D341Med (cell line): ENCODE results near the gene UHRF2.
"Not testable (repeated sequence)": the region's sequence is repeated elsewhere in the genome, so short reads cannot be mapped to it uniquely, and the experiment has no call there.

Experiments
- DNase-seq: peaks from one replicate; pipeline ENCODE4 v3.0.0; 2012; ENCODE audit warnings: low spot score

The UHRF2 gene

DNA sequence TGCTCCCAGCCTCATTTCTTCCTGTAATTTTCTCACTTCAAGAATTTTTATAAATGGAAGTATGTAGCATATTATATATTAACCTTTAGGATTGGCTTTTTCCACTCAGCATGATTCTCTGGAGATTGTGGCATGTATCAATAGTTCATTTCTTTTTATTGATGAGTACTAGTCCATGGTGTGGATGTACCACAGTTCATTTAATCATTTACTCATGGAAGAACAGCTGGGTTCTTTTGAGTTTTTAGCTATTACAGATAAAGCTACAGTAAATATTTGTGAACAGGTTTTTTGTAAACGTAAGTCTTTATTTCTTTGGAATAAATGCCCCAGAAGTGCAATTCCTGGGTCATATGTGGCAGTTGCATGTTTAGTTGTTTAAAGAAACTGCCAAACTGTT lies 76.1 kb downstream of the UHRF2 start:
- no peak for DNase-seq

DNA sequence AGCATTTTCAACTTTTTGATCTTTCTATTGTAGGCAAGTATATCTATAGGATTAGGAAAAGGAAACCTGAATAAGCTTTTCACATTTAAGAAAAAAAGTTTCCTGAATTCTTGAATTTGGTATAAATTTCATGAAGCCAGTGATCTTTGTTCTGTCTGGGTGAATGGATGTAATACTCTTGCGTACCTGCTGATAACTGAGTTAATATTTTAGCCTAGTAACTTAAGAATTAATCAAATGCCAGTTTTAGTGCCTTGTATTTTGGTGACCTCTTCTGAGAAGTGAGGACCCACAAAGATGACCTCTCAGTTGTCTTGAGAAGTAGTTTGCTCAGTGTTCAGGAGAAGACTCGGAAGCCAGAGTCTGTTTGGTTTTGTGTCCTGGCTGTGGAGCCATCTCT lies 77.9 kb downstream of the UHRF2 start:
- DNase-seq: no peak

GRCh38 chr9:6495466-6495865 lies 82.5 kb downstream of the UHRF2 start:
- DNase-seq: no peak

GRCh38 chr9:6498982-6499381 lies 86.0 kb downstream of the UHRF2 start:
- DNase-seq: no peak

GRCh38 chr9:6501526-6502210 lies 88.7 kb downstream of the UHRF2 start:
- DNase-seq: no peak

DNA sequence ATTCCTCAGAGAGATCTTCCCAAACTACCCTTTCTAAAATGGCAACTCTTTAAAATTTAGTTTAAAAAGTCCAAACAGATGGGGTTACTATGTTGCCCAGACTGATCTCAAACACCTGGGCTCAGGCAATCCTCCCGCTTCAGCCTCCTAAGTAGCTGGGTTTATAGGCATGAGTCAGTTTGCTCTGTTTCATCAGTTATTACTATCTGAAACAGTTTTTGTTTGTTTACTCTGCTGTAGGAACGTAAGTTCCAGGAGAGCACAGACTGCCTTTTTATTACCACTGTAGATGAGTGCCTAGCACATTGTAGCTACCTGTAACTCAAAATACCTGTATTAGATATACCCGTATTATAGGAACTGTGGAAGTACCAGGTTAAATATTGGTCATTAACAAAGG lies 89.4 kb downstream of the UHRF2 start:
- no peak for DNase-seq

DNA sequence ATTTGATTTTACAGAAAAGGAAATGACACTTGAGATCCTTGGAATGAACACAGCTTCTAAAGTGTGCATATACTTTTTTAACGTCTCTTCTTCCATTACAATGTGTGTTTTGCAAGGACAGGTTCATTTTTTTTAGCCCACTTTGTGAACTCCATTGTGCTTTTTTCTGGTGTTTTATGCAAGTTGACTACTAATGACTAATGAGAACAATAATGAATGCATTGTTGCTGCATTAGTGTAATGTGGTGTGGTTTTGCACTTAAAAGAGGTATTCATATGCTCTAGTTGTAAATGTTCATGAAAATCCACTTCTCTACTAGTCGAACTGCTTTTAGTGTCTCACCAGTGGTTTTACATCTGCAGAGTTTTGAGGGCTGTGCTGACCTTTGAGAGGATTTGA lies 93.6 kb downstream of the UHRF2 start:
- no peak for DNase-seq

DNA sequence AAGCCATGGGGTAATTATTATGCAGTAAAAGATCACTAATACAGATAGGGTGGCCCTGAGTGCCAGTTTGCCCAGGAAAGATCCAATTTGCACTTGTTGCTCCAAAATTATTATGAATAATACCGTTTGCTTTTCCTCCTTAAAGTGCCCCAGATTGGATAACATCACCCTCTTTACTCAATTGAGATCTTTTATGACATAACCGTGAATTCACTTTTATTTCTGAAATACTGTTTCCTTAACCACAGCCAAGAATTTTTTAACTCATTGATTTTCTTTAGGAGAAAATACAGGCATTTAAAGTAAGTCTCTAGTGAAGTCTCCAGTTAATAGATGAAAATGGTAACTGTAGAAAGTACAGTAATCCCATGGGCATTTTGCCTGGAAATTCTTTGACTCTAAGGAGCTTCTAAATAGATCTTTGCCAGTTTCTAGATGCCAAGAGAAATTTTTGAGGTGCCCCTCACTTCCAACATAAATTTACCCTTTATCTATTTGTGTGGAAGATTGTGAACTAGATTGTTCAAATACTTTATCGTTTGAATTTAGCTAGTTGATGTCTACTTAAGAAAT lies 99.2 kb downstream of the UHRF2 start:
- no peak for DNase-seq

GRCh38 chr9:6522263-6522662 lies 109.3 kb downstream of the UHRF2 start:
- no peak for DNase-seq

- DNase-seq: no peak
Observed at GRCh38 chr9:6525326-6526045, 112.5 kb downstream of the UHRF2 start.

GRCh38 chr9:6535594-6535993 lies 122.6 kb downstream of the UHRF2 start:
- DNase-seq: no peak

DNA sequence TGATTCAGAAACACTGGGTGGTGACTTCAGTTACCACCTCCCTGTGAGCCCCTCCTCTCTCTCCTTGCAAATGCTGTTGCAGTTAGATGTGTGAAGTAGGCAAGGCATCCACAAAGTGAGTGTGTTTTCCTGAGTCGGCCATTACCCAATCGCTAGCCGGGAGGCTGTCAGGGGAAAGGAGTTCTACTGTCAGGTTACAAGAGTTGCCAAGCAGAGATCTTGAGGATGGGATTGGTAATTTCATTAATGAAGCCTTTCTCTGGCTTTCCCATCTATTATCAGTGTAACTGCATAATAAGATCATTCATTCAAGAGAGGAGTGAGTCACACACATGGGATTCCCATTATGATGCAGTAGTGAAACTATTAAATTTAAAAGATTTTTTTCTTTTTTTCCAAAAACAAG lies 125.7 kb downstream of the UHRF2 start:
- DNase-seq: no peak

DNA sequence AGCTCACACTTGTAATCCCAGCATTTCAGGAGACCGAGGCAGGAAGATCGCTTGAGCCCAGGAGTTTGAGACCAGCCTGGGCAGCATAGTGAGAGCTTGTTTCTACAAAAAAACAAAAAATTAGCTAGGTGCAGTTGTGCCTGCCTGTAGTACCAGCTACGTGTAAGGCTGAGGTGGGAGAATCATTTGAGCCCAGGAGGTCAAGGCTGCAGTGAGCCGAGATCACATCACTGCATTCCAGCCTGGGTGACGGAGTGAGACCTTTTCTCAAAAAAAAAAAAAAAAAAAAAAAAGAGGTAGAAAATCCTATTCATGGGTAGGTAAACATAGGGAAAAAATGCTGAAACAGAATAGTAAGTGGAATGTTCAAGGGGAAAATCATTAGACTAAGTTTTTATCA lies 129.6 kb downstream of the UHRF2 start:
- DNase-seq: not testable (repeated sequence)

DNA sequence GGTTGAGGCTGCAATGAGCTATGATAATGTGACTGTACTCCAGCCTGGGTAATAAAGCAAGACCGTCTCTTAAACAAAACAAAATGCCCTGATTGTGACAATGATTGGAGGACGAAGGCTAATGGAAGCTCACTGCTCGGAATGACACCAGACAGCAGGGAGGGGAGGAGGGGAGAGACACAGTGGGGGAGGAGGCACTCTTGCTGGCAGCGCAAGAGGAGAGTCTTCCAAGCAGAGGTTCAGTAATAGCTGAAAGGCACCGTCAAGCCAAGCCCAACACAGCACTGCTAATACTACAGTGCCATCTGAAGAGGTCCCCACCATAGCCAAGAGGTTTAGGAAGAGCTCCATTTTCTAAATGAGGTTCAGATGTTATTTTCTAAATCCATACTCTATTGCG lies 130.2 kb downstream of the UHRF2 start:
- DNase-seq: no peak

DNA sequence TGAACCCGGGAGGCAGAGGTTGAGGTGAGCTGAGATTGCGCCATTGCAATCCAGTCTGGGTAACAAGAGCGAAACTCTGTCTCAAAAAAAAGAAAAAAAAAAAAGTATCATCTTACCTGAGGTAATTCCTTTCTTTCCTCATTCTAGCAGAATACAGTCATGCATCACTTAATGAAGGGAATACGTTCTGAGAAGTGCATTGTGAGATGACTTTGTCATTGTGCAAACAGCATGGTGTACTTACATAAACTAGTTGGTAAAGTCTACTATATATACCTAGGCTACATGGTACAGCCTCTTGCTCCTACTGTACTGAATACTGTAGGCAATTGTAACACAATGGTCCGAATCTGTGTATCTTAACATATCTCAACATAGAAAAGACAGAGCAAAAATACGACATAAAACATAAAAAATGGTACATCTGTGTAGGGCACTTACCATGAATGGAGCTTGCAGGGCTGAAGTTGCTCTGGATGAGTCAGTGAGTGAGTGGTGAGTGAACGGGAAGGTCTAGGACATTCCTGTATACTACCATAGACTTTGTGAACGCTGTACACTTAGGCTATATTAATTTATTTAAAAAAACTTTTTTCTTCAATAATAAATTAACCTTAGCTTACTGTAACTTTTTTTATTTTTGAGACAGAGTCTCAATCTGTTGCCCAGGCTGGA lies 132.2 kb downstream of the UHRF2 start:
- DNase-seq: no peak

DNA sequence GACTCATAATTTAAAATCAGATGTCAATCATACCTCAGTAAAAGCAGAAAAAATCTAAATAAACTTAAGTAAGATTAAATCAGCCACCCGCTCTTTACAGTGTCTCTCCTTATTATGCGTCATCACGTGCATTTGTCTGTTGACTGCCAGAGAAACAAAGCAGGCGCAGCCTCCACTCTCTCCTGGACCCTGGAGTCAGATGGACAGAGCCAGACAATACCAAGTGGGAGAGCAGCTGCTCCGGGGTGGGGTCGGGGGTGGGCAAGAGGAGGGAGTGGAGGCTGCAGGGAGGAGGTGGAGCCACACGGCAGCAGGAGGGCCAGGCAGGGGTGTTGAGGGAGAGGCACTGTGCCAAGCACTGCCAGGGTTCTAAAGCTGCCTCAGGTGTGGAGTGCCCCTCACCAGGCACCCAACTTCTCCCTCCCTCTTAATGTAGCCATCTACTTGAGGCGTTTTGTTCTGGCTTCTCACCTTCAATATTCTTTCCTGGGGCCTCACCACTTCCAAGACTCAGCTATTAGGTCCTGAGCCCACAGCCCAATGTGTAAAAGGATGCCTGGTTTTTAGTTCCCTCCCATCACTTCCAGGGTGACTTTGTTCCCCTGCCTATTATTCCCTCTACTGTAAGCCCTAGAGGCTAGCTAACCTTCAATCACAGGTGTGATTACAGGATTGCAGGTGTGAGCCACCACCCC lies 136.3 kb downstream of the UHRF2 start:
- no peak for DNase-seq

GRCh38 chr9:6551136-6551535 lies 138.1 kb downstream of the UHRF2 start:
- DNase-seq: no peak

DNA sequence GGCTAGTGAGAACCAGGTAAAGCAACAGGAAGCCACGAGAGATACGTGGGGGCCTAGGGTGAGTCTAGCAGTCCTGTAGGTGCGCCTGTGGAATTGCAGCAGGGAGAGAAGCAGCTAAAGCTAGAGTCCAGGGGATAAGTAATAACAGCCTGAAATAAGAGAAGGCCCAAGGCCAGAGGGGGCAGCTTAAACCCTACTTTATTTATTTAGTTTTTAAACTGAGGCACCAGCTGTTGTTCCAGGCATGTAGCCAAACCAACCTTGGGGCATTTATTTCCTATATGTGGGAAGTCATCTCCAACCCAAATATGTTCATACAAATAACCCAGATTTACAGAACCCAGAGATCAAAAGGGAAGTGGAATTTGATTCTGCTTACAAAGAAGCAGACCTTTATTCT lies 139.0 kb downstream of the UHRF2 start:
- peak; percentile 62 for DNase-seq

- DNase-seq: no peak
Observed at GRCh38 chr9:6552498-6553121, 139.6 kb downstream of the UHRF2 start.

DNA sequence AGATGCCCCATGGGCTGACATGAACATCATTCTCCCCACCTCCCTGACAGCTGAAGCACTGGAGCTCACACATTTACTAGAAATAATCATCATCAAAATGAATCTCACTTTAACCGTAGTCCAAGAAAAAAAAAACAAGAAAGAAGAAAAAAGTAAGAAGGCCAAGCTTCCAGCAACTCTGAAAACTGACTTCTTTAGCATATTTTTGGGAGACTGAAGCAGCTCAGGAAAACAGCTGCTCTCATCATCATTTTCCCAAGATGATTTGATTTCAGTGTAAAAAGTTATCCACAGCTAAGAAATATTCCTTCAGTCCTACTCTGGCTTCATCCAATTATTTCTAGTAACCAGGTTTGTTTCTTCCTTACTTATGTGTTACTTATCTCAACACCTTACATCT lies 140.9 kb downstream of the UHRF2 start:
- no peak for DNase-seq
